GM08714 (cell line): Measurements from ENCODE around the gene COMMD4.
"Not testable (repeated sequence)": the region's sequence is repeated elsewhere in the genome, so short reads cannot be mapped to it uniquely, and the experiment has no call there.

Source experiments
- H3K4me3 ChIP-seq: fragments of 200-500 bp; sonication (Bioruptor generic); 2 replicates; pipeline ENCODE4 v1.5.1; 2014; ENCODE audit warnings: mild to moderate bottlenecking, low read length, inconsistent platforms
- ZNF274 ChIP-seq: IDR thresholded peaks from 2 replicates; pipeline ENCODE4 v1.6.1; 2012; ENCODE audit warnings: mild to moderate bottlenecking, low read depth, low read length

Gene COMMD4

DNA sequence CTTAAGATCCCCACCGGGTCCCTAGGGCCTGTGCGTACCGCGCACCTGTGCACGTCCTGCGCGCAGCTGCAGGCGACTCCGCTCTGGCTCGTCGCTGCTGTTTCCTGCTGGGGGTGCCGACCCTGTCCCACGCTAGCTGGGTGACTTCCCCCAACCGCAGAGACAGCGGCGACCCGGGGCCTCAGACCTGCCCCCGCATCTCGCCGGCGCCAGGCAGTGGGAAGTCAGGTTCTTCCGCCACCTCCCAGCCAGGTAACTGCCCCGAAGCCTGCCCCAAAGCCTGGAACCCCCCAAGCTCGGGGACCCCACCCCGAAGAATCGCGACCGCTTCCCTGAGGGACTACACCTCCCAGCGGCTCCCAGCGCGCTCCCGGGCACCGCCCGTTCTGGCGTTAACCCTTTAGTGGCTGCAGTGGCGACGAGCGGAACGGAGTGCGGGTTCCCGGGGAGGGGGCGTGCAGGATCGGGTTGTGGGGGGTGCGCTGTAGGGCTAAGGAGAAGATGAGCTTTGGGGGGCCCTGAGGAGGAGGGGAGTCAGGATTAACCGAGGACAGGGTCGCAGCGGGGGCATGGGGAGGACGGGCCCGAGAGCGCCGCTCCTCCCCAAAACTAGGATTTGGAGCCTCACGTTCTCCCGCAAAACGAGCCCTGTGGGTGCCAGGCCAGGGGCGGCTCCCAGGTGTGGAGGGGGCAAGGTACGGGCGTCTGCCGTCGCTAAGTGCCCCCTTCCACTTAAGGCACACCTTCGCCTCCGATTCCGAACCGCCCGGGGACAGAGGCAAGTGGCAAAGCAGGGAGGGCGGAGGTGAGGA, 11.6 kb downstream of the COMMD4 start:
- TF ChIP-seq ZNF274: no peak
- H3K4me3 ChIP-seq: peak overlapping the region; percentile 60

GRCh38 chr15:75348034-75348561, 12.2 kb downstream of the COMMD4 start:
- no peak for TF ChIP-seq ZNF274
- H3K4me3 ChIP-seq: peak overlapping the region; percentile 60

DNA sequence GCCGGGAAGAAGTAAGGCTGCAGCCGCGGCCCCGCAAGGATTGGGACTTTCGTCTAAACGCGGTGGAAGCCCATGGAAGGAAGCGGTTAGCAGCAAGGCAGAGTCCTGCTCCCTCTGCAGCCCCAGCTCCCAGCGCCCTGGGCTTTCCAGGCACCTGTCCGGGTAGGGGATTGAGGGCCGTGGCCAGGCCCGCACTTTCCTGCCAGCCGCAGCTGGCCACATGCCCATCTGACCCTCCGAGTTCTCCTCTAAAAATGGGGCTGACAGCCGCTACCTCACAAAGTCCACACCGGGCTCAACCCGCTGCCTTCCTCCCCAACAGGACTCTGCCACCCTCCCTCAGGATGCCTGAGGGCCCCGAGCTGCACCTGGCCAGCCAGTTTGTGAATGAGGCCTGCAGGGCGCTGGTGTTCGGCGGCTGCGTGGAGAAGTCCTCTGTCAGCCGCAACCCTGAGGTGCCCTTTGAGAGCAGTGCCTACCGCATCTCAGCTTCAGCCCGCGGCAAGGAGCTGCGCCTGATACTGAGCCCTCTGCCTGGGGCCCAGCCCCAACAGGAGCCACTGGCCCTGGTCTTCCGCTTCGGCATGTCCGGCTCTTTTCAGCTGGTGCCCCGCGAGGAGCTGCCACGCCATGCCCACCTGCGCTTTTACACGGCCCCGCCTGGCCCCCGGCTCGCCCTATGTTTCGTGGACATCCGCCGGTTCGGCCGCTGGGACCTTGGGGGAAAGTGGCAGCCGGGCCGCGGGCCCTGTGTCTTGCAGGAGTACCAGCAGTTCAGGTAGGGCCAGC, 12.9 kb downstream of the COMMD4 start:
- peak overlapping the region; percentile 60; the same call in 1 of the 2 replicates for H3K4me3 ChIP-seq
- TF ChIP-seq ZNF274: no peak

DNA sequence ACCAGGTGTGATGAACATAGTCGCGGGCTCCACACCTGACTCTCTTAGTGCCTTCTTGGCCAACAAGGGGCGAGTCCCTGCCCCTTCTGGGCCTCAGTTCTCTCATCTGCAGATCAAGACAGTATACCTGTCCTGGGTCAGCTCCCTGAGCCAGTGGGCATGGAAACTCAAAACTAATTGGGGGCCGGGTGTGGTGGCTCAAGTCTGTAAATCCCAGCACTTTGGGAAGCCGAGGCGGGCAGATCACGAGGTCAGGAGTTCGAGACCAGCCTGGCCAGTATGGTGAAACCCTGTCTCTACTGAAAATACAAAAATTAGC, 13.4 kb downstream of the COMMD4 start:
- not testable (repeated sequence) for H3K4me3 ChIP-seq

DNA sequence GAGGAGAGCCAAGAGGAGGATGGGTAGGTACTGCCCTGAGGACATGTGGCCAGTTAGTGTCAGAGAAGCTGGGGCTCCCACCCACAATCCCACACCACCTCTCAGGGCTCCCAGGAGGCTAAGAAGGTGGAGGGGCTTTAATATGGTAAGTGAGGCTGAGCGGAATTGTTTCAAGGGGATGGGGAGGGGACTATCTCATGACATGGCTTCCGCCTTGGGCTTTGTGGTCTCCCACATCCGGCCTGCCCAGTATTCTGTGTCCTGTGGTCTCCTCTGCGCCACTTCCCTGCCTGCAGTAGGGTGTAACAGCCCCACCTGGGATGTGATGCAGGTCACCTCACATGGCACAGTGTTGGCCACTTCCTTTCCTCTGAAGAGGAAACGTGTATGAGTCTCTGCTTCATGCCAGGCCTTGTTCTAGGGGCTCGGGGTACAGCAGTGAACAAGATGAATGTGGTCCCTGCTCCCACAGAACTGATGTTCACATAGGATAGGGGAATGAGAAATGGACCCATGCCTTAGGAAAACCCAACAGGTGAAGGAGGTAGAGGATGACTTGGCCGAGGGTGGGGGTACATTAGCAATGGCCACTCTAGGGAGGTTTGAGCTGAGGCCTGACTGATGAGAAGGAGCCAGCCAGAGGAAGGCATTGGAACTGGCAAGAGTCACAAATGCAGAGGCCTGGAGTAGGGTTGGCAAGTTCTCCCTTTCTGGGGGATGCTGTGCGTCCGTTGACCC, 14.2 kb downstream of the COMMD4 start:
- no peak overlapping the region for H3K4me3 ChIP-seq
- no peak for TF ChIP-seq ZNF274

GRCh38 chr15:75350601-75351361, 14.9 kb downstream of the COMMD4 start:
- TF ChIP-seq ZNF274: no peak
- no peak overlapping the region for H3K4me3 ChIP-seq

- no peak for TF ChIP-seq ZNF274
- H3K4me3 ChIP-seq: no peak overlapping the region
Observed at GRCh38 chr15:75352186-75353080, 16.6 kb downstream of the COMMD4 start.

- H3K4me3 ChIP-seq: no peak overlapping the region
- no peak for TF ChIP-seq ZNF274
Observed at GRCh38 chr15:75353604-75354003, 17.7 kb downstream of the COMMD4 start.

- TF ChIP-seq ZNF274: no peak
Observed at GRCh38 chr15:75354454-75354853, 18.6 kb downstream of the COMMD4 start.

GRCh38 chr15:75355369-75355768, 19.5 kb downstream of the COMMD4 start:
- no peak for TF ChIP-seq ZNF274

More at GRCh38 chr15:75354454-75354853, 18.6 kb downstream of the COMMD4 start:
- H3K4me3 ChIP-seq: no peak overlapping the region

DNA sequence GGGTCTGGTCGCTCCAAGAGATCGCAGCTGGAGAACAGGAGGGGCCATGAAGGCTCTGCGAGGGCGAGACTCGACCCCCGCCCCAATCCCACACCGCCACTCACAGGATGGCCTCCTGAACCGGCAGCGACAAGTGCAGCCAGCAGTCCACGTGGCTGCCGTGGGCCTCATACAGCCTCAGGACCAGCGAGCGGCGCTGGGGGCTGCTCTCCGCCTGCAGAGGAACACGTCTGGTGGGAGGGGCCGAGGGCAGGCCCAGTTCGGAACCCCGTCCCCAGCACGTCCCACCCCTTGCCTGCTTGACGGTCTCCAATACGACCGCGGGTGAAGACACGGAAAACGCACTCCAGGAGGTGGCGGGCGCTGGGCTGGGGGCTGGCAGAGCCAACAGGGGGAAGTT, 20.1 kb downstream of the COMMD4 start:
- TF ChIP-seq ZNF274: no peak
- H3K4me3 ChIP-seq: no peak overlapping the region

More at GRCh38 chr15:75355369-75355768, 19.5 kb downstream of the COMMD4 start:
- no peak overlapping the region for H3K4me3 ChIP-seq

DNA sequence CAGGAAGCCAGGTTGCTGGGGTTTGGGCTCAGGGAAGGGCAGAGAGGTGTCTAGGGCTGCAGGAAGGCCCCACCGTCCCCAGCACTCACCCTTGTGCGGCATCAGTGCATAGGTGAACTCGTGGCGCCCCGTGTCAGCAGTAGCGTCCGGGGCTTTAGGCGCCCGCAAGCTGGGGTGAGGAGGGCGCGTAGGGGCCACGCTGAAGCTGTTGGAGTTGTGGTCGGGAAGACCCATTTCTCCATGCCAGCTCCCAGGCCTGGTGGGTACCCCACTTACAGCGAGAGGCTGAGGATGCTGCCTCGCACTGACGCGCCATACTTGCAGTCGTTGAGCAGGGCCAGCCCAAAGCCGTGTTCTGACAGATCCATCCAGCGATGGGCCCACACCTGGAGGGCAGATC, 20.7 kb downstream of the COMMD4 start:
- H3K4me3 ChIP-seq: no peak overlapping the region
- TF ChIP-seq ZNF274: no peak
